Activated CD8-positive, alpha-beta T cell treated with anti-CD3 and anti-CD28 coated beads, Interleukin-2, amount 10 ng/mL, durations not matched to agents 7 days and 5 days (primary cell): ENCODE data around the gene WHRN. TPM values are rescaled to one million over a fixed set of nuclear protein-coding genes. Genes with fewer than 3 reads are reported as not detected.

ENCODE experiments used
- ATAC-seq: fragments of 150-1000 bp; cut with Tn5 transposase; one replicate; pipeline ENCODE4 v1.10.0; 2021; ENCODE audit warnings: moderate library complexity
- CTCF ChIA-PET: fragments of 350-600 bp; sonication (Branson Sonifier 250); formaldehyde crosslinking; loops from one replicate; lab custom pipeline; 2021; ENCODE audit warnings: antibody characterized with exemption; lab: Charles Lee
- POLR2A ChIA-PET: fragments of 350-600 bp; sonication (Branson Sonifier 250); formaldehyde crosslinking; loops from one replicate; lab custom pipeline; 2021; ENCODE audit warnings: antibody characterized with exemption; lab: Charles Lee
- DNase-seq: peaks from one replicate; pipeline ENCODE4 v3.0.0-alpha.2; 2020
- H3K27ac Mint-ChIP-seq: one replicate; pipeline ENCODE4 v1.8.0; 2021; ENCODE audit warnings: mild to moderate bottlenecking, mixed read lengths
- H3K27me3 Mint-ChIP-seq: one replicate; pipeline ENCODE4 v1.8.0; 2021; ENCODE audit warnings: low read depth, mixed read lengths
- H3K36me3 Mint-ChIP-seq: one replicate; pipeline ENCODE4 v1.8.0; 2021; ENCODE audit warnings: low read depth, mixed read lengths
- H3K4me1 Mint-ChIP-seq: one replicate; pipeline ENCODE4 v1.8.0; 2021; ENCODE audit warnings: low read depth, mixed read lengths
- H3K4me3 Mint-ChIP-seq: one replicate; pipeline ENCODE4 v1.8.0; 2021; ENCODE audit warnings: mild to moderate bottlenecking, mixed read lengths
- H3K9me3 Mint-ChIP-seq: one replicate; pipeline ENCODE4 v1.8.0; 2022; ENCODE audit warnings: mixed read lengths; ENCODE audit not compliant: insufficient read depth
- total RNA-seq, 2 experiments: library from RNA; stranded (reverse); gene quantifications; one replicate each; pipeline ENCODE4 v1.2.3, GENCODE V29; 2021

WHRN gene
- total RNA-seq, 2 experiments from 2014 or later, result 2.6 to 4.1 TPM

- Mint-ChIP-seq H3K27ac (peak overlapping the region; percentile 88), H3K4me1 (peaks cover 95% of the 10 kb centered on the region), H3K36me3 (peaks cover 93% of the 10 kb centered on the region), H3K9me3 (no peaks in the 10 kb centered on the region), H3K27me3 (no peaks in the 10 kb centered on the region), H3K4me3 (peak overlapping the region; percentile 29)
- ATAC-seq (no peak), DNase-seq (no peak)
- CTCF ChIA-PET, result interaction anchor here (0.7 to 7.6 kb wide), 7 partner anchors 11 to 29 kb away, joined by 3 to 116 read pairs (median 4); partner anchors contain the start of gene AKNA
- POLR2A ChIA-PET, result interaction anchor here (1.0 to 15.0 kb wide), 7 partner anchors 10 to 28 kb away, joined by 3 to 407 read pairs (median 5); partner anchors contain the start of gene AKNA
Measured at GRCh38 chr9:114367772-114368569, 137.3 kb downstream of the WHRN start.

- H3K27me3 Mint-ChIP-seq, result no peaks in the 10 kb centered on the region
- DNase-seq (no peak), ATAC-seq (no peak)
- POLR2A ChIA-PET, result interaction anchor here (1.1 to 15.0 kb wide), 5 partner anchors 10 to 19 kb away, joined by 3 to 407 read pairs (median 7); partner anchors contain the start of gene AKNA
- H3K4me1 Mint-ChIP-seq, result peaks cover 93% of the 10 kb centered on the region
- peak overlapping the region; percentile 29 for H3K4me3 Mint-ChIP-seq
- H3K9me3 Mint-ChIP-seq, result no peaks in the 10 kb centered on the region
- peak overlapping the region; percentile 88 for H3K27ac Mint-ChIP-seq
- H3K36me3 Mint-ChIP-seq, result peaks cover 93% of the 10 kb centered on the region
- CTCF ChIA-PET, result interaction anchor here (0.9 to 7.6 kb wide), 6 partner anchors 12 to 30 kb away, joined by 3 to 116 read pairs (median 5); partner anchors contain the start of gene AKNA
Measured at GRCh38 chr9:114367366-114367765, 137.9 kb downstream of the WHRN start.

- Mint-ChIP-seq H3K36me3 (peaks cover 94% of the 10 kb centered on the region), H3K27ac (peak overlapping the region; percentile 88), H3K9me3 (no peaks in the 10 kb centered on the region), H3K4me3 (peak overlapping the region; percentile 29), H3K4me1 (peaks cover 92% of the 10 kb centered on the region), H3K27me3 (no peaks in the 10 kb centered on the region)
- ATAC-seq, result peak; percentile 38
- peak; percentile 59 for DNase-seq
- ChIA-PET POLR2A (interaction anchor here (1.5 to 15.0 kb wide), 3 partner anchors 13 to 20 kb away, joined by 7 to 407 read pairs (median 7); partner anchors contain the start of gene AKNA), CTCF (interaction anchor here (1.3 to 7.6 kb wide), 4 partner anchors 13 to 27 kb away, joined by 3 to 116 read pairs (median 8); partner anchors contain the start of gene AKNA)
Measured at GRCh38 chr9:114366334-114367128, 138.7 kb downstream of the WHRN start.

DNA sequence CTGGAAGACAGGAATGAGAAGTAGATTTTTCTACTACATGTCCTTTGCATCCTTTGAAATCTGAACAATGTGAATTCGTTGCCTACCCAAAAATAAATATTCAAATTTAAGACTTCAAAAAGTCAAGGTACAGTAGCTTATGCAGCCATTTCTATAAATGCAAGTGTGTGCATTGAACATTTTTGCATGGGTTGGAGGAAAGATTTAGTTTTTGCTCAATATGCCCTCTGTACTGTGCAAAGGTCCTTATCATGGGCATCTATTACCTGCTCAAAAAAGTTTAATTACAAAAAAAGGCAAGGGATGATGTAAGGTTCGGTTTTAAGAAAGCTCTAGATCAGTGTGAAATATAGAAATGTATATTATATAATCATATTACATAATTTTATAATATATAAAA lies 140.1 kb downstream of the WHRN start:
- ChIA-PET POLR2A (interaction anchor here (0.6 to 15.0 kb wide), 4 partner anchors 8 to 21 kb away, joined by 3 to 407 read pairs (median 8); partner anchors contain the start of gene AKNA), CTCF (interaction anchor here (1.0 to 7.6 kb wide), 4 partner anchors 9 to 27 kb away, joined by 3 to 116 read pairs (median 4); partner anchors contain the start of gene AKNA)
- ATAC-seq (no peak), DNase-seq (no peak)
- H3K36me3 Mint-ChIP-seq, result peaks cover 95% of the 10 kb centered on the region
- peaks cover 94% of the 10 kb centered on the region for H3K4me1 Mint-ChIP-seq
- no peaks in the 10 kb centered on the region for H3K27me3 Mint-ChIP-seq
- no peak overlapping the region for H3K4me3 Mint-ChIP-seq
- H3K27ac Mint-ChIP-seq, result peak overlapping the region; percentile 85
- no peaks in the 10 kb centered on the region for H3K9me3 Mint-ChIP-seq

- no peak for DNase-seq
- ATAC-seq, result no peak
- Mint-ChIP-seq H3K4me3 (peak overlapping the region; percentile 22), H3K27me3 (no peaks in the 10 kb centered on the region), H3K9me3 (no peaks in the 10 kb centered on the region), H3K27ac (peak overlapping the region; percentile 85), H3K4me1 (peaks cover 93% of the 10 kb centered on the region), H3K36me3 (peaks cover 95% of the 10 kb centered on the region)
- CTCF ChIA-PET, result interaction anchor here (1.0 to 7.6 kb wide), 6 partner anchors 9 to 41 kb away, joined by 3 to 116 read pairs (median 4); partner anchors contain the start of gene AKNA
- POLR2A ChIA-PET, result interaction anchor here (0.6 to 15.0 kb wide), 5 partner anchors 8 to 22 kb away, joined by 3 to 407 read pairs (median 4); partner anchors contain the start of gene AKNA
Measured at GRCh38 chr9:114364134-114365041, 140.9 kb downstream of the WHRN start.

GRCh38 chr9:114363424-114363823 lies 141.8 kb downstream of the WHRN start:
- Mint-ChIP-seq H3K36me3 (peaks cover 97% of the 10 kb centered on the region), H3K27me3 (no peaks in the 10 kb centered on the region), H3K9me3 (no peaks in the 10 kb centered on the region), H3K4me3 (peak overlapping the region; percentile 6), H3K4me1 (peaks cover 89% of the 10 kb centered on the region), H3K27ac (peak overlapping the region; percentile 85)
- ChIA-PET CTCF (interaction anchor here (0.6 to 7.6 kb wide), 7 partner anchors 14 to 42 kb away, joined by 3 to 116 read pairs (median 4); partner anchors contain the start of gene AKNA), POLR2A (interaction anchor here (1.1 to 15.0 kb wide), 5 partner anchors 9 to 23 kb away, joined by 3 to 407 read pairs (median 4); partner anchors contain the start of gene AKNA)
- peak; percentile 62 for ATAC-seq
- DNase-seq, result no peak

- ChIA-PET POLR2A (interaction anchor here (1.1 to 15.0 kb wide), 5 partner anchors 9 to 24 kb away, joined by 3 to 407 read pairs (median 5); partner anchors contain the start of gene AKNA), CTCF (interaction anchor here (1.2 to 7.6 kb wide), 3 partner anchors 23 to 41 kb away, joined by 3 to 116 read pairs (median 4); partner anchors contain the start of gene AKNA)
- no peak overlapping the region for H3K4me3 Mint-ChIP-seq
- peaks cover 97% of the 10 kb centered on the region for H3K36me3 Mint-ChIP-seq
- ATAC-seq (no peak), DNase-seq (no peak)
- no peaks in the 10 kb centered on the region for H3K27me3 Mint-ChIP-seq
- H3K27ac Mint-ChIP-seq, result peak overlapping the region; percentile 85
- H3K9me3 Mint-ChIP-seq, result no peaks in the 10 kb centered on the region
- peaks cover 85% of the 10 kb centered on the region for H3K4me1 Mint-ChIP-seq
Measured at GRCh38 chr9:114362394-114362793, 142.9 kb downstream of the WHRN start.

- Mint-ChIP-seq H3K9me3 (no peaks in the 10 kb centered on the region), H3K27me3 (no peaks in the 10 kb centered on the region), H3K27ac (peak overlapping the region; percentile 82), H3K4me3 (no peak overlapping the region), H3K4me1 (peaks cover 85% of the 10 kb centered on the region), H3K36me3 (peaks cover 97% of the 10 kb centered on the region)
- POLR2A ChIA-PET, result interaction anchor here (1.3 to 15.0 kb wide), 4 partner anchors 8 to 24 kb away, joined by 4 to 407 read pairs (median 6); partner anchors contain the start of gene AKNA
- CTCF ChIA-PET, result interaction anchor here (0.9 kb wide), 1 partner anchor 26 kb away, joined by 3 read pairs; the partner anchor contains the start of gene AKNA
- DNase-seq (no peak), ATAC-seq (no peak)
Measured at GRCh38 chr9:114361542-114361941, 143.7 kb downstream of the WHRN start.

DNA sequence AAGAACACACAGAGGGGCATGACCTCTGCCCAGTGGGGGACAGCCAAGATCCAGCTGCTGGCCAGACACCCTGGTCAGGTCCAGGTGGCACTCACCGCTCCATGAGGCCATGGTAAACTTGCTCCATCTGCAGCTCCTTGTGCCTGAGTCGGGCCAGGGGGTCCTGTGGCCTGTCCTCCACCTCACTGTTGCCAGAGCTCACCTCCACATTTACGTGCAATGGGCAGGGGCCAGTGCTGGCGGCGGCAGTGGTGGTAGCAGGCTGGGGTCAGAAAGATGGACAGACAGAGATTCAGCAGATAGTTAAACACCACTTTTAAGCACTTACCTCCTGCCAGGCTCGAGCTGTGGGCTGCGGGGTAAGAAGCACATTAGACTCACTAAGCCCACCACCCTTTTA lies 145.5 kb downstream of the WHRN start:
- Mint-ChIP-seq H3K4me3 (no peak overlapping the region), H3K9me3 (no peaks in the 10 kb centered on the region), H3K4me1 (peaks cover 75% of the 10 kb centered on the region), H3K36me3 (peaks cover 95% of the 10 kb centered on the region), H3K27ac (peak overlapping the region; percentile 82), H3K27me3 (no peaks in the 10 kb centered on the region)
- CTCF ChIA-PET, result no interaction called here
- DNase-seq, result no peak
- ATAC-seq, result no peak
- POLR2A ChIA-PET, result interaction anchor here (0.6 to 1.7 kb wide), 5 partner anchors 11 to 26 kb away, joined by 3 to 4 read pairs (median 3); no protein-coding TSS in a partner anchor

- DNase-seq, result no peak
- Mint-ChIP-seq H3K27ac (peak overlapping the region; percentile 69), H3K27me3 (no peaks in the 10 kb centered on the region), H3K36me3 (peaks cover 87% of the 10 kb centered on the region), H3K9me3 (no peaks in the 10 kb centered on the region), H3K4me3 (no peak overlapping the region), H3K4me1 (peaks cover 65% of the 10 kb centered on the region)
- POLR2A ChIA-PET, result no interaction called here
- no peak for ATAC-seq
- CTCF ChIA-PET, result no interaction called here
Measured at GRCh38 chr9:114357911-114358328, 147.4 kb downstream of the WHRN start.
